Astrocyte (in vitro differentiated cells and primary cell): ENCODE results near the gene OXER1. TPM values are rescaled to one million over a fixed set of nuclear protein-coding genes. Genes with fewer than 3 reads are reported as not detected.

Experiments used
- DNase-seq: peaks from one replicate; pipeline ENCODE4 v3.0.0-alpha.2; 2010; ENCODE audit warnings: low read depth
- FAIRE-seq: peaks from 2 replicates; lab custom pipeline; 2011; peaks lifted over from hg19 to GRCh38; lab: Jason Lieb, UNC
- H2AFZ ChIP-seq: 2 replicates; pipeline ENCODE4 v1.6.0; 2012; ENCODE audit warnings: low read depth, low read length, inconsistent platforms
- H3K27ac ChIP-seq: 2 replicates; pipeline ENCODE4 v1.5.1; 2011; ENCODE audit warnings: low read depth, low read length, inconsistent platforms
- H3K27me3 ChIP-seq: 2 replicates; pipeline ENCODE4 v1.6.0; 2011; ENCODE audit warnings: low read length, inconsistent platforms; ENCODE audit not compliant: insufficient read depth
- H3K36me3 ChIP-seq: 2 replicates; pipeline ENCODE4 v1.5.1; 2011; ENCODE audit warnings: low read length, inconsistent platforms; ENCODE audit not compliant: insufficient read depth
- H3K4me1 ChIP-seq: 2 replicates; pipeline ENCODE4 v1.5.1; 2011; ENCODE audit warnings: low read length, inconsistent platforms; ENCODE audit not compliant: insufficient read depth
- H3K4me2 ChIP-seq: 2 replicates; pipeline ENCODE4 v1.6.0; 2012; ENCODE audit warnings: low read length, inconsistent platforms
- H3K4me3 ChIP-seq: 2 replicates; pipeline ENCODE4 v1.5.1; 2011; ENCODE audit warnings: low read depth, mild to moderate bottlenecking, low read length, inconsistent platforms; ENCODE audit not compliant: insufficient read depth
- H3K79me2 ChIP-seq: 2 replicates; pipeline ENCODE4 v1.6.0; 2012; ENCODE audit warnings: mild to moderate bottlenecking, low read length, inconsistent platforms; ENCODE audit not compliant: insufficient read depth
- H3K9ac ChIP-seq: 2 replicates; pipeline ENCODE4 v1.6.0; 2012; ENCODE audit warnings: mild to moderate bottlenecking, low read length, inconsistent platforms
- H3K9me3 ChIP-seq: 2 replicates; pipeline ENCODE4 v1.5.1; 2012; ENCODE audit warnings: low read depth, mild to moderate bottlenecking, low read length, inconsistent platforms; ENCODE audit not compliant: insufficient read depth
- H4K20me1 ChIP-seq: 2 replicates; pipeline ENCODE4 v1.6.0; 2012; ENCODE audit warnings: low read length, inconsistent platforms; ENCODE audit not compliant: insufficient read depth
- H3K27ac Mint-ChIP-seq: one replicate; pipeline ENCODE4 v1.8.0; 2021; ENCODE audit warnings: mild to moderate bottlenecking, mixed read lengths; ENCODE audit not compliant: unreplicated experiment
- H3K27me3 Mint-ChIP-seq: one replicate; pipeline ENCODE4 v1.8.0; 2021; ENCODE audit warnings: low read depth, mixed read lengths; ENCODE audit not compliant: unreplicated experiment
- H3K36me3 Mint-ChIP-seq: one replicate; pipeline ENCODE4 v1.8.0; 2021; ENCODE audit warnings: low read depth, mixed read lengths; ENCODE audit not compliant: unreplicated experiment
- H3K4me1 Mint-ChIP-seq: one replicate; pipeline ENCODE4 v1.8.0; 2021; ENCODE audit warnings: low read depth, mixed read lengths; ENCODE audit not compliant: unreplicated experiment
- H3K4me3 Mint-ChIP-seq: one replicate; pipeline ENCODE4 v1.8.0; 2021; ENCODE audit warnings: mild to moderate bottlenecking, moderate library complexity, mixed read lengths; ENCODE audit not compliant: unreplicated experiment
- H3K9me3 Mint-ChIP-seq: one replicate; pipeline ENCODE4 v1.8.0; 2021; ENCODE audit warnings: mild to moderate bottlenecking, mixed read lengths; ENCODE audit not compliant: unreplicated experiment
- EZH2 ChIP-seq: IDR thresholded peaks from 2 replicates; pipeline ENCODE4 v1.6.1; 2012; ENCODE audit warnings: mild to moderate bottlenecking, low read length, inconsistent platforms; ENCODE audit not compliant: insufficient read depth
- total RNA-seq: library from RNA; stranded (reverse); gene quantifications from 2 replicates; pipeline ENCODE4 v1.2.1, GENCODE V29; 2021
- TF ChIP-seq, protein P1 (sequence below): IDR thresholded peaks from 2 replicates; pipeline ENCODE4 v1.5.1; 2011; ENCODE audit warnings: low read depth, mild to moderate bottlenecking, inconsistent platforms, low read length, moderate library complexity; ENCODE audit not compliant: insufficient read depth

OXER1 gene
- total RNA-seq, 1 donor from 2014 or later = 0.39 TPM

DNA sequence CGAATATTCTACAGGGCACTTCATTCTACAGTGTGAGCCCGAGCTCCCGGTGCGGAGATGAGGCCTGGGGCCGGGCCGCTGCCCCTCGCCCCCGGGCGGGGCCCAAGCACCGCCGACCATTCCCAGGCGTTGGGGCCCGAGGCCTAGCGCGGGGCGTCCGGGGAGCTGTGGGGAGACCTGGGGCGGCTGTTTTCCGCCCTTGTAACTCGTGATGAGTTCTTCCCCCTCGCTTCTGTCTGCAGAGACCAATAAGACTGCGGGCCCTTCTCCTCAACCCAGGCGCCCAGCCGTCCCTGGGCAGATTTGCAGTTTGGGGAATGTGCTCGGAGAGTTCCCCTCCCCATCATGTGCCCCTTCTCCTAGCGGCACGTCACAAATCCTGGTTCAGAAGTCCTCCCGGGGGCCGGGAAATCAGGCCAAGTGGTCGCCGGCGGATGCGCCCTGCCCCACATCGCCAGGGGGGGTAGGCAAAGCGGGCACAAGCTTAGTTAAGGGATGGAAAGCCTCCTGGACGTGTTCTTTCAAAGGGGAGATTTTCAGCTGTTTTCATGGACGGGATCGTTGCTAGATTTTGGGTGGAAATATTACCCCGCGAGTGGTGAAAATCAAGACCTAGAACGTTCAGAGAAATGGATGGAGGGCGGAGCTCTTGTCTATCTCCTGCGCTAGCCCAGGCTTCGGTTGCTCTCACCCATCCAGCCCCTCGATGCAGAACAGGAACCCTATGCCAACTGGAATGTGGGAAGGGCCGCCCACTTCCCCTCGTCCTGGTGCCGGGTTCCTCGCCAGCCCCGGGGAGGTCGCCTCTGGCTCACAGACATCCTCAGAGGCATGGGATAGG is 47.3 kb upstream of the OXER1 start:
- no peak for FAIRE-seq
- Histone ChIP-seq H3K36me3 (no peaks in the 10 kb centered on the region), H3K27ac (peak overlapping the region; percentile 96), H3K79me2 (no peaks in the 10 kb centered on the region), H3K9me3 (no peaks in the 10 kb centered on the region), H3K9ac (peak overlapping the region; percentile 94), H3K27me3 (no peaks in the 10 kb centered on the region), H3K4me1 (peaks cover 11% of the 10 kb centered on the region), H2AFZ (peak overlapping the region; percentile 94), H3K4me2 (peak overlapping the region; percentile 90), H4K20me1 (no peaks in the 10 kb centered on the region), H3K4me3 (peak overlapping the region; percentile 57)
- Mint-ChIP-seq H3K27me3 (no peaks in the 10 kb centered on the region), H3K4me1 (no peaks in the 10 kb centered on the region), H3K9me3 (no peaks in the 10 kb centered on the region), H3K4me3 (peak overlapping the region; percentile 87), H3K27ac (peak overlapping the region; percentile 89), H3K36me3 (no peaks in the 10 kb centered on the region)
- TF ChIP-seq EZH2 = no peak
- TF ChIP-seq, protein P1, sequence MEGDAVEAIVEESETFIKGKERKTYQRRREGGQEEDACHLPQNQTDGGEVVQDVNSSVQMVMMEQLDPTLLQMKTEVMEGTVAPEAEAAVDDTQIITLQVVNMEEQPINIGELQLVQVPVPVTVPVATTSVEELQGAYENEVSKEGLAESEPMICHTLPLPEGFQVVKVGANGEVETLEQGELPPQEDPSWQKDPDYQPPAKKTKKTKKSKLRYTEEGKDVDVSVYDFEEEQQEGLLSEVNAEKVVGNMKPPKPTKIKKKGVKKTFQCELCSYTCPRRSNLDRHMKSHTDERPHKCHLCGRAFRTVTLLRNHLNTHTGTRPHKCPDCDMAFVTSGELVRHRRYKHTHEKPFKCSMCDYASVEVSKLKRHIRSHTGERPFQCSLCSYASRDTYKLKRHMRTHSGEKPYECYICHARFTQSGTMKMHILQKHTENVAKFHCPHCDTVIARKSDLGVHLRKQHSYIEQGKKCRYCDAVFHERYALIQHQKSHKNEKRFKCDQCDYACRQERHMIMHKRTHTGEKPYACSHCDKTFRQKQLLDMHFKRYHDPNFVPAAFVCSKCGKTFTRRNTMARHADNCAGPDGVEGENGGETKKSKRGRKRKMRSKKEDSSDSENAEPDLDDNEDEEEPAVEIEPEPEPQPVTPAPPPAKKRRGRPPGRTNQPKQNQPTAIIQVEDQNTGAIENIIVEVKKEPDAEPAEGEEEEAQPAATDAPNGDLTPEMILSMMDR = no peak
- peak; percentile 44 for DNase-seq

DNA sequence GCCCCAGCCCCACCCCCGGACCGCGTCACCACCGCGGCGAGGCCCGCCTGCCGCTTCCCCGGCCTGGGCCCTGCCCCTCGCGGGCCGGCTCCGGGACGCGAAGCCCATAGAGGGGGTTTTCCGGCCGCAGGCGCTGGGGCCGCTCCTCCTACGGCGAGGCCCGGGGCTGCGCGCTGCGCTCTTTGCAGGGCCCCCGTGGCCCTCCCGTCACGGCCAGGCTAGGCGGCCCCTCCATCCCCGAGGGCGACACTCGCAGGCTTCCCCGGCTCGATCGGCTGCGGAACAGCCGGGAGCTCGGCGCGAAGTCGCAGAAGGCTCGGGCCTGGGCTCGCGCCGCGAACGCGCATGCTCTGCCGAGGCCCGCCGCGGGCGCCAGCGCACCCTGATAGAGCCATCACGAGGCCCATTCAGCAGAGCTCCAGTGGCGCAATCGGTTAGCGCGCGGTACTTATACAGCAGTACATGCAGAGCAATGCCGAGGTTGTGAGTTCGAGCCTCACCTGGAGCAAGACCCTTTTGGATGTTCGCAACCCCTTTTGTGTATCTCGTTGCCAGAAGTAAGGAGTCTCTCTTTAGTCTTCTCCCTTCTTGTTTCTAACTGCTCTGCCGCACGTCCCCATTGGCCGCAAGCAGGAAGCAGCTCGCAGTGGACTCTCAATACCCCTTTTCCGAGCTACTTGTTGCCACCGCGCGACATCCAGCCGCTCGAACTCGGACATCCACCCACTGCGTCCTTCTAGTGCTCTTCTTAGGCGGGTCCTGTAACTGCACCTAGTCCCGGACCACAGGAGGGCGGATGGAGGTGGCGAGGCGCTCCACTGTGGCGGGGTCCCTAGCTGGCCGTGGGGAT is 46.4 kb upstream of the OXER1 start:
- DNase-seq (peak; percentile 95), FAIRE-seq (no peak)
- peak overlapping the region; percentile 83 for H3K27ac Mint-ChIP-seq
- Histone ChIP-seq H3K9ac (peak overlapping the region; percentile 94), H3K4me1 (peaks cover 11% of the 10 kb centered on the region), H3K27me3 (no peaks in the 10 kb centered on the region), H3K9me3 (no peaks in the 10 kb centered on the region), H4K20me1 (no peaks in the 10 kb centered on the region), H3K27ac (peak overlapping the region; percentile 96), H3K4me3 (peak overlapping the region; percentile 57), H3K79me2 (no peaks in the 10 kb centered on the region), H3K36me3 (no peaks in the 10 kb centered on the region), H3K4me2 (peak overlapping the region; percentile 90), H2AFZ (peak overlapping the region; percentile 94)
- no peaks in the 10 kb centered on the region for H3K27me3 Mint-ChIP-seq
- no peaks in the 10 kb centered on the region for H3K36me3 Mint-ChIP-seq
- H3K9me3 Mint-ChIP-seq = no peaks in the 10 kb centered on the region
- no peaks in the 10 kb centered on the region for H3K4me1 Mint-ChIP-seq
- TF ChIP-seq, protein P1 = no peak
- TF ChIP-seq EZH2 = no peak
- peak overlapping the region; percentile 87 for H3K4me3 Mint-ChIP-seq
